ENCODE measurements around the gene TMEM181.

GRCh38 chr6:158628542-158628941 is 68.7 kb downstream of the TMEM181 start:
- TF ChIP-seq CTCF (conservative IDR thresholded peaks at IDR 0.05; ENCODE audit: low read depth in 2 of 2) (no peak), POLR2AphosphoS5 (IDR thresholded peaks at IDR 0.05; ENCODE audit: low read depth) (no peak)

All from GM23338 (cell line).